Measurements from ENCODE around the gene OAS2.

Gene OAS2

DNA sequence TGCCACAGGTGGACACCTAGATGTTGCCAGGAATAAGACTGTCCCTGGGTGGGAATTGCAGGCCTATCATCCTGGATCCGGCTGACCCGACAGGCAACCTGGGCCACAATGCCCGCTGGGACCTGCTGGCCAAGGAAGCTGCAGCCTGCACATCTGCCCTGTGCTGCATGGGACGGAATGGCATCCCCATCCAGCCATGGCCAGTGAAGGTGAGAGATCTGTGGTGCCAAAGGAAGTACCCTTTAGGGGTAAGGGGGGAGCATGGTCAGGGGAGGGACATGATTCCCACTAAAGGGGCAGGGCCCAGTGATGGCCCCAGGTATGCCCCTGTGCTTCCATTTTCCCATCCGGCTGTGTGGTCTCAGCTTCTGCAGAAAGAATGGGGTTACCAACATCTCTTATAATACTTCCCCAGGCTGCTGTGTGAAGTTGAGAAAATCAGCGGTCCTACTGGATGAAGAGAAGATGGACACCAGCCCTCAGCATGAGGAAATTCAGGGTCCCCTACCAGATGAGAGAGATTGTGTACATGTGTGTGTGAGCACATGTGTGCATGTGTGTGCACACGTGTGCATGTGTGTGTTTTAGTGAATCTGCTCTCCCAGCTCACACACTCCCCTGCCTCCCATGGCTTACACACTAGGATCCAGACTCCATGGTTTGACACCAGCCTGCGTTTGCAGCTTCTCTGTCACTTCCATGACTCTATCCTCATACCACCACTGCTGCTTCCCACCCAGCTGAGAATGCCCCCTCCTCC is 8.6 kb upstream of the OAS2 start:
- TF ChIP-seq, protein P1, sequence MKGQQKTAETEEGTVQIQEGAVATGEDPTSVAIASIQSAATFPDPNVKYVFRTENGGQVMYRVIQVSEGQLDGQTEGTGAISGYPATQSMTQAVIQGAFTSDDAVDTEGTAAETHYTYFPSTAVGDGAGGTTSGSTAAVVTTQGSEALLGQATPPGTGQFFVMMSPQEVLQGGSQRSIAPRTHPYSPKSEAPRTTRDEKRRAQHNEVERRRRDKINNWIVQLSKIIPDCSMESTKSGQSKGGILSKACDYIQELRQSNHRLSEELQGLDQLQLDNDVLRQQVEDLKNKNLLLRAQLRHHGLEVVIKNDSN (IDR thresholded peaks at IDR 0.05) = no peak
- TF ChIP-seq, protein P2, sequence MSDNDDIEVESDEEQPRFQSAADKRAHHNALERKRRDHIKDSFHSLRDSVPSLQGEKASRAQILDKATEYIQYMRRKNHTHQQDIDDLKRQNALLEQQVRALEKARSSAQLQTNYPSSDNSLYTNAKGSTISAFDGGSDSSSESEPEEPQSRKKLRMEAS (IDR thresholded peaks at IDR 0.05) = no peak
- TF ChIP-seq TEAD4 (IDR thresholded peaks at IDR 0.05) = no peak
- TF ChIP-seq EGR1 (IDR thresholded peaks at IDR 0.05) = no peak
- no peak for TF ChIP-seq EP300 (IDR thresholded peaks at IDR 0.05; ENCODE audit: borderline replicate concordance)
- TF ChIP-seq CREB1 (IDR thresholded peaks at IDR 0.05; ENCODE audit: low read depth) = no peak
- no peak for TF ChIP-seq RAD21 (IDR thresholded peaks at IDR 0.05; ENCODE audit: low read depth)
- TF ChIP-seq FOXM1 (IDR thresholded peaks at IDR 0.05; ENCODE audit: borderline replicate concordance, low read depth) = no peak
- no peak for TF ChIP-seq CEBPB (IDR thresholded peaks at IDR 0.05)

DNA sequence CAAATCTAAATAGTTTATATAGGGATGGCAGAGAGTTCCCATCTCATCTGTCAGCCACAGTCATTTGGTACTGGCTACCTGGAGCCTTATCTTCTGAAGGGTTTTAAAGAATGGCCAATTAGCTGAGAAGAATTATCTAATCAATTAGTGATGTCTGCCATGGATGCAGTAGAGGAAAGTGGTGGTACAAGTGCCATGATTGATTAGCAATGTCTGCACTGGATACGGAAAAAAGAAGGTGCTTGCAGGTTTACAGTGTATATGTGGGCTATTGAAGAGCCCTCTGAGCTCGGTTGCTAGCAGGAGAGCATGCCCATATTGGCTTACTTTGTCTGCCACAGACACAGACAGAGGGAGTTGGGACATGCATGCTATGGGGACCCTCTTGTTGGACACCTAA is 7.9 kb upstream of the OAS2 start:
- TF ChIP-seq YY1 (IDR thresholded peaks at IDR 0.05; ENCODE audit: low read depth) = no peak
- no peak for TF ChIP-seq TAF1 (IDR thresholded peaks at IDR 0.05; ENCODE audit: low read depth)
- no peak for TF ChIP-seq TEAD4 (IDR thresholded peaks at IDR 0.05)
- no peak for TF ChIP-seq TCF12 (IDR thresholded peaks at IDR 0.05; ENCODE audit: low read depth)
- no peak for TF ChIP-seq EGR1 (IDR thresholded peaks at IDR 0.05)
- no peak for TF ChIP-seq CREB1 (IDR thresholded peaks at IDR 0.05; ENCODE audit: low read depth)
- TF ChIP-seq CEBPB (IDR thresholded peaks at IDR 0.05) = no peak
- no peak for TF ChIP-seq EP300 (IDR thresholded peaks at IDR 0.05; ENCODE audit: borderline replicate concordance)
- TF ChIP-seq, protein P1 (IDR thresholded peaks at IDR 0.05) = no peak
- no peak for TF ChIP-seq ZBTB7A (IDR thresholded peaks at IDR 0.05; ENCODE audit: low read depth)
- no peak for TF ChIP-seq FOXM1 (IDR thresholded peaks at IDR 0.05; ENCODE audit: borderline replicate concordance, low read depth)
- TF ChIP-seq, protein P3, sequence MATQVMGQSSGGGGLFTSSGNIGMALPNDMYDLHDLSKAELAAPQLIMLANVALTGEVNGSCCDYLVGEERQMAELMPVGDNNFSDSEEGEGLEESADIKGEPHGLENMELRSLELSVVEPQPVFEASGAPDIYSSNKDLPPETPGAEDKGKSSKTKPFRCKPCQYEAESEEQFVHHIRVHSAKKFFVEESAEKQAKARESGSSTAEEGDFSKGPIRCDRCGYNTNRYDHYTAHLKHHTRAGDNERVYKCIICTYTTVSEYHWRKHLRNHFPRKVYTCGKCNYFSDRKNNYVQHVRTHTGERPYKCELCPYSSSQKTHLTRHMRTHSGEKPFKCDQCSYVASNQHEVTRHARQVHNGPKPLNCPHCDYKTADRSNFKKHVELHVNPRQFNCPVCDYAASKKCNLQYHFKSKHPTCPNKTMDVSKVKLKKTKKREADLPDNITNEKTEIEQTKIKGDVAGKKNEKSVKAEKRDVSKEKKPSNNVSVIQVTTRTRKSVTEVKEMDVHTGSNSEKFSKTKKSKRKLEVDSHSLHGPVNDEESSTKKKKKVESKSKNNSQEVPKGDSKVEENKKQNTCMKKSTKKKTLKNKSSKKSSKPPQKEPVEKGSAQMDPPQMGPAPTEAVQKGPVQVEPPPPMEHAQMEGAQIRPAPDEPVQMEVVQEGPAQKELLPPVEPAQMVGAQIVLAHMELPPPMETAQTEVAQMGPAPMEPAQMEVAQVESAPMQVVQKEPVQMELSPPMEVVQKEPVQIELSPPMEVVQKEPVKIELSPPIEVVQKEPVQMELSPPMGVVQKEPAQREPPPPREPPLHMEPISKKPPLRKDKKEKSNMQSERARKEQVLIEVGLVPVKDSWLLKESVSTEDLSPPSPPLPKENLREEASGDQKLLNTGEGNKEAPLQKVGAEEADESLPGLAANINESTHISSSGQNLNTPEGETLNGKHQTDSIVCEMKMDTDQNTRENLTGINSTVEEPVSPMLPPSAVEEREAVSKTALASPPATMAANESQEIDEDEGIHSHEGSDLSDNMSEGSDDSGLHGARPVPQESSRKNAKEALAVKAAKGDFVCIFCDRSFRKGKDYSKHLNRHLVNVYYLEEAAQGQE (IDR thresholded peaks at IDR 0.05; ENCODE audit: low read depth) = no peak
- TF ChIP-seq, protein P2 (IDR thresholded peaks at IDR 0.05) = no peak
- no peak for TF ChIP-seq NFIC (IDR thresholded peaks at IDR 0.05)

DNA sequence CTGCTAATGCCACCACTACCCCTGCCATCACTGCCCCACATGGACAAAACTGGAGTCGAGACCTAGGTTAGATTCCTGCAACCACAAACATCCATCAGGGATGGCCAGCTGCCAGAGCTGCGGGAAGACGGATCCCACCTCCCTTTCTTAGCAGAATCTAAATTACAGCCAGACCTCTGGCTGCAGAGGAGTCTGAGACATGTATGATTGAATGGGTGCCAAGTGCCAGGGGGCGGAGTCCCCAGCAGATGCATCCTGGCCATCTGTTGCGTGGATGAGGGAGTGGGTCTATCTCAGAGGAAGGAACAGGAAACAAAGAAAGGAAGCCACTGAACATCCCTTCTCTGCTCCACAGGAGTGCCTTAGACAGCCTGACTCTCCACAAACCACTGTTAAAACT is 7.1 kb upstream of the OAS2 start:
- TF ChIP-seq ZBTB7A (IDR thresholded peaks at IDR 0.05; ENCODE audit: low read depth) (no peak), TCF12 (IDR thresholded peaks at IDR 0.05; ENCODE audit: low read depth) (no peak), TEAD4 (IDR thresholded peaks at IDR 0.05) (no peak), CEBPB (IDR thresholded peaks at IDR 0.05) (no peak), CREB1 (IDR thresholded peaks at IDR 0.05; ENCODE audit: low read depth) (no peak)
- TF ChIP-seq, protein P1 (IDR thresholded peaks at IDR 0.05) = no peak

DNA sequence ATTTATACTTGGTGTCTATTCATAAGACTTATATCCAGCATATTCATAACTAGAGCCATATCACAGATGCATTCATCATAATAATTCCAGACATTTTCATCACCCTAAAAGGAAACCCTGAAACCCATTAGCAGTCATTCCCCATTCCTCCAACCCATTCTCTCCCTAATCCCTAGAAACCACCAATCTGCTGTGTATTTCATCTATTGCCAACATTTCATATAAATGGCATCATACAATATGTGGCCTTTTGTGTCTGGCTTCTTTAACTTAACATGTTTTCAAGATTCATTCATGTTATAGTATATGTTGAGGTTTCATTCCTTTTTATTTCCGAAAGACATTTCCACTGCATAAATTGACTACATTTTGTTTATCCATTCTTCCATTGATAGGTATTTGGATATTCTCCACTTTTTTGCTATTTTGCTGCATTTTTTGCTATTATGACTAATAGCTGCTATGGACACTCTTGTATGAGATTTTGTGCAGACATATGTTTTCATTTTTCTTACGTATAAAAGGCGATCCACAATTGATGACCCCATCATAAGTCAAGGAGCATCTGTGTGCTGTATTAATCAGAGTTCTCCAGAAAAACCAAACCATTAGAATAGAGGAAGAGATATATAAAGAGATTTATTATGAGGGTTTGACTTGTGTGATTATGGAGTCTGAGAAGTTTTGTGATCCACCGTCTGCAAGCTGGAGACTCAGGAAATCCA is 5.1 kb upstream of the OAS2 start:
- TF ChIP-seq TEAD4 (IDR thresholded peaks at IDR 0.05) (no peak), FOXM1 (IDR thresholded peaks at IDR 0.05; ENCODE audit: borderline replicate concordance, low read depth) (no peak), TAF1 (IDR thresholded peaks at IDR 0.05; ENCODE audit: low read depth) (no peak), NFIC (IDR thresholded peaks at IDR 0.05) (no peak), ZBTB7A (IDR thresholded peaks at IDR 0.05; ENCODE audit: low read depth) (no peak), EP300 (IDR thresholded peaks at IDR 0.05; ENCODE audit: borderline replicate concordance) (no peak), CEBPB (IDR thresholded peaks at IDR 0.05) (no peak), RAD21 (IDR thresholded peaks at IDR 0.05; ENCODE audit: low read depth) (no peak), YY1 (IDR thresholded peaks at IDR 0.05; ENCODE audit: low read depth) (no peak)
- TF ChIP-seq, protein P3 (IDR thresholded peaks at IDR 0.05; ENCODE audit: low read depth) = no peak

DNA sequence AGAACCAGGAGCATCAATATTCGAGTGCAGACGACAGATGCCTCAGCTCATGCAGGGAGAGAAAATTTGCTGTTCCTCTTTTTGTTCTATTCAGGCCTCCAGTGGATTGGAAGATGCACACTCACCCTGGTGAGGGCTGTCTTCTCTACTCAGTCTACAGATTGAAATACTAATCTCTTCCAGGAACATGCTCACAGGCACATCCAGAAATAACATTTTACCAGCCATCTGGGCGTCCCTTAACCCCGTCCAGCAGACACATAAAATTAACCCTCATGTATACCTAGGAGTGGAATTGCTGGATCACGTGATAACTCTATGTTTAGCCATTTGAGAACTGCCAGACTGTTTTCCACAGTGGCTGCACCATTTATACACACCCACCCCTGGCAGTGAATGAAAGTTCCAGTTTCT is 4.5 kb upstream of the OAS2 start:
- TF ChIP-seq TCF12 (IDR thresholded peaks at IDR 0.05; ENCODE audit: low read depth) (no peak), RAD21 (IDR thresholded peaks at IDR 0.05; ENCODE audit: low read depth) (no peak), TEAD4 (IDR thresholded peaks at IDR 0.05) (no peak), CREB1 (IDR thresholded peaks at IDR 0.05; ENCODE audit: low read depth) (no peak), TAF1 (IDR thresholded peaks at IDR 0.05; ENCODE audit: low read depth) (no peak), ZBTB7A (IDR thresholded peaks at IDR 0.05; ENCODE audit: low read depth) (no peak), YY1 (IDR thresholded peaks at IDR 0.05; ENCODE audit: low read depth) (no peak), FOXM1 (IDR thresholded peaks at IDR 0.05; ENCODE audit: borderline replicate concordance, low read depth) (no peak), CEBPB (IDR thresholded peaks at IDR 0.05) (no peak), EP300 (IDR thresholded peaks at IDR 0.05; ENCODE audit: borderline replicate concordance) (no peak), EGR1 (IDR thresholded peaks at IDR 0.05) (no peak), NFIC (IDR thresholded peaks at IDR 0.05) (no peak)
- TF ChIP-seq, protein P3 (IDR thresholded peaks at IDR 0.05; ENCODE audit: low read depth) = no peak
- TF ChIP-seq, protein P1 (IDR thresholded peaks at IDR 0.05) = no peak
- TF ChIP-seq, protein P2 (IDR thresholded peaks at IDR 0.05) = no peak
